ENCODE results near the gene PXYLP1. TPM values are rescaled to one million over a fixed set of nuclear protein-coding genes. Genes with fewer than 3 reads are reported as not detected.

The PXYLP1 gene
- total RNA-seq, 1 experiment from 2014 or later: 11.3 TPM

- Histone ChIP-seq H3K4me3 (ENCODE audit: low read depth, low read length, poor library complexity, severe bottlenecking) (no peak overlapping the region), H3K9me3 (ENCODE audit: low read depth, low read length, poor library complexity, severe bottlenecking) (no peaks in the 10 kb centered on the region), H3K27ac (ENCODE audit: low read depth, low read length, poor library complexity, severe bottlenecking) (no peak overlapping the region), H3K36me3 (ENCODE audit: insufficient read depth, low read length, poor library complexity, severe bottlenecking) (no peaks in the 10 kb centered on the region), H3K27me3 (replicated peaks; ENCODE audit: insufficient read depth, low read depth, low read length, poor library complexity) (no peaks in the 10 kb centered on the region), H3K4me1 (ENCODE audit: insufficient read depth, low read length, poor library complexity, severe bottlenecking) (no peaks in the 10 kb centered on the region)
- intact Hi-C loops (cut with micrococcal nuclease; ENCODE audit: unreplicated experiment): no loop called here
- ChIA-PET CTCF (no interaction called here), POLR2A (ENCODE audit: low non-redundant PET) (no interaction called here)
- DNase-seq (ENCODE audit: low spot score): no peak
- TF ChIP-seq CTCF (conservative IDR thresholded peaks at IDR 0.05; ENCODE audit: low read depth, low read length) (no peak), EZH2 (IDR thresholded peaks at IDR 0.05; ENCODE audit: borderline replicate concordance, low read depth, low read length, poor library complexity, severe bottlenecking) (no peak)
- BruUV-seq (replicated peaks): no TSS peak
Measured at GRCh38 chr3:141269961-141270360, 38.3 kb downstream of the PXYLP1 start.

GRCh38 chr3:141271279-141272030 lies 39.8 kb downstream of the PXYLP1 start:
- ChIA-PET CTCF (no interaction called here), POLR2A (ENCODE audit: low non-redundant PET) (no interaction called here)
- H3K36me3 ChIP-seq (ENCODE audit: insufficient read depth, low read length, poor library complexity, severe bottlenecking): no peaks in the 10 kb centered on the region
- no peaks in the 10 kb centered on the region for H3K27me3 ChIP-seq (replicated peaks; ENCODE audit: insufficient read depth, low read depth, low read length, poor library complexity)
- H3K9me3 ChIP-seq (ENCODE audit: low read depth, low read length, poor library complexity, severe bottlenecking): no peaks in the 10 kb centered on the region
- intact Hi-C loops (cut with micrococcal nuclease; ENCODE audit: unreplicated experiment): no loop called here
- no peak overlapping the region for H3K27ac ChIP-seq (ENCODE audit: low read depth, low read length, poor library complexity, severe bottlenecking)
- H3K4me1 ChIP-seq (ENCODE audit: insufficient read depth, low read length, poor library complexity, severe bottlenecking): no peaks in the 10 kb centered on the region
- H3K4me3 ChIP-seq (ENCODE audit: low read depth, low read length, poor library complexity, severe bottlenecking): no peak overlapping the region
- BruUV-seq (replicated peaks): no TSS peak
- TF ChIP-seq EZH2 (IDR thresholded peaks at IDR 0.05; ENCODE audit: borderline replicate concordance, low read depth, low read length, poor library complexity, severe bottlenecking) (no peak), CTCF (conservative IDR thresholded peaks at IDR 0.05; ENCODE audit: low read depth, low read length) (no peak)
- DNase-seq (ENCODE audit: low spot score): no peak

GRCh38 chr3:141272906-141273662 lies 41.5 kb downstream of the PXYLP1 start:
- Histone ChIP-seq H3K4me3 (ENCODE audit: low read depth, low read length, poor library complexity, severe bottlenecking) (no peak overlapping the region), H3K9me3 (ENCODE audit: low read depth, low read length, poor library complexity, severe bottlenecking) (no peaks in the 10 kb centered on the region), H3K27ac (ENCODE audit: low read depth, low read length, poor library complexity, severe bottlenecking) (no peak overlapping the region), H3K27me3 (replicated peaks; ENCODE audit: insufficient read depth, low read depth, low read length, poor library complexity) (no peaks in the 10 kb centered on the region), H3K4me1 (ENCODE audit: insufficient read depth, low read length, poor library complexity, severe bottlenecking) (no peaks in the 10 kb centered on the region), H3K36me3 (ENCODE audit: insufficient read depth, low read length, poor library complexity, severe bottlenecking) (no peaks in the 10 kb centered on the region)
- BruUV-seq (replicated peaks): no TSS peak
- intact Hi-C loops (cut with micrococcal nuclease; ENCODE audit: unreplicated experiment): no loop called here
- ChIA-PET POLR2A (ENCODE audit: low non-redundant PET) (no interaction called here), CTCF (no interaction called here)
- no peak for DNase-seq (ENCODE audit: low spot score)
- TF ChIP-seq EZH2 (IDR thresholded peaks at IDR 0.05; ENCODE audit: borderline replicate concordance, low read depth, low read length, poor library complexity, severe bottlenecking) (no peak), CTCF (conservative IDR thresholded peaks at IDR 0.05; ENCODE audit: low read depth, low read length) (no peak)

Data from A673 (cell line).